SK-N-SH treated with all-trans-retinoic acid at 6 μM for 48 hours (cell line): ENCODE results near the gene GNAQ.

Experiments
- ATAC-seq: fragments of 200-7000 bp; cut with Tn5 transposase; 3 replicates; pipeline ENCODE4 v1.9.1; 2020; ENCODE audit warnings: mild to moderate bottlenecking, moderate library complexity
- ARNTL ChIP-seq: fragments of 450-650 bp; formaldehyde crosslinking; IDR thresholded peaks from 2 replicates; pipeline ENCODE4 v1.5.0; 2020; ENCODE audit warnings: low read depth, mild to moderate bottlenecking, moderate library complexity, borderline replicate concordance
- BACH2 ChIP-seq: fragments of 250-450 bp; sonication (Bioruptor Pico); IDR thresholded peaks from 2 replicates; pipeline ENCODE4 v1.9.0; 2021; ENCODE audit warnings: mild to moderate bottlenecking, borderline replicate concordance
- CSDC2 ChIP-seq: fragments of 250-450 bp; sonication (Bioruptor Pico); IDR thresholded peaks from 2 replicates; pipeline ENCODE4 v1.5.0; 2020; ENCODE audit warnings: mild to moderate bottlenecking, moderate library complexity
- ESRRG ChIP-seq: fragments of 250-450 bp; sonication (Bioruptor Pico); IDR thresholded peaks from 2 replicates; pipeline ENCODE4 v1.6.1; 2021; ENCODE audit warnings: mild to moderate bottlenecking
- OSR1 ChIP-seq: fragments of 250-450 bp; sonication (Bioruptor Pico); IDR thresholded peaks from 2 replicates; pipeline ENCODE4 v1.8.0; 2022; ENCODE audit warnings: moderate library complexity, mild to moderate bottlenecking, inconsistent platforms
- PPARA ChIP-seq: fragments of 250-450 bp; sonication (Bioruptor Pico); IDR thresholded peaks from 2 replicates; pipeline ENCODE4 v1.5.0; 2020; ENCODE audit warnings: mild to moderate bottlenecking, borderline replicate concordance
- RARB ChIP-seq: fragments of 250-450 bp; sonication (Bioruptor Pico); IDR thresholded peaks from 2 replicates; pipeline ENCODE4 v1.8.0; 2021; ENCODE audit warnings: mild to moderate bottlenecking, moderate library complexity
- SNAI2 ChIP-seq: fragments of 250-450 bp; sonication (Bioruptor Pico); IDR thresholded peaks from 2 replicates; pipeline ENCODE4 v1.5.0; 2020; ENCODE audit warnings: mild to moderate bottlenecking, moderate library complexity
- TOX ChIP-seq: fragments of 250-450 bp; sonication (Bioruptor Pico); IDR thresholded peaks from 2 replicates; pipeline ENCODE4 v1.8.0; 2021; ENCODE audit warnings: mild to moderate bottlenecking, moderate library complexity, borderline replicate concordance
- ZC3H10 ChIP-seq: fragments of 250-450 bp; sonication (Bioruptor Pico); IDR thresholded peaks from 2 replicates; pipeline ENCODE4 v1.5.1; 2021; ENCODE audit warnings: mild to moderate bottlenecking, moderate library complexity
- ZFP3 ChIP-seq: fragments of 250-450 bp; sonication (Bioruptor Pico); IDR thresholded peaks from 2 replicates; pipeline ENCODE4 v1.5.0; 2020; ENCODE audit warnings: mild to moderate bottlenecking, moderate library complexity
- ZNF565 ChIP-seq: fragments of 450-650 bp; formaldehyde crosslinking; conservative IDR thresholded peaks from 2 replicates; pipeline ENCODE4 v1.5.0; 2020; ENCODE audit warnings: low read depth, mild to moderate bottlenecking, moderate library complexity
- ZNF8 ChIP-seq: fragments of 450-650 bp; formaldehyde crosslinking; IDR thresholded peaks from 2 replicates; pipeline ENCODE4 v1.5.0; 2020; ENCODE audit warnings: mild to moderate bottlenecking, moderate library complexity
- TF ChIP-seq, protein P1 (sequence below): fragments of 250-450 bp; sonication (Bioruptor Pico); IDR thresholded peaks from 2 replicates; pipeline ENCODE4 v1.8.0; 2021; ENCODE audit warnings: low read depth, mild to moderate bottlenecking, moderate library complexity, borderline replicate concordance
- TF ChIP-seq, protein P2 (sequence below): fragments of 250-450 bp; sonication (Bioruptor Pico); IDR thresholded peaks from 2 replicates; pipeline ENCODE4 v1.5.1; 2021; ENCODE audit warnings: mild to moderate bottlenecking, moderate library complexity
- TF ChIP-seq, protein P3 (sequence below): fragments of 250-450 bp; sonication (Bioruptor Pico); IDR thresholded peaks from 2 replicates; pipeline ENCODE4 v1.5.1; 2020; ENCODE audit warnings: low read depth, mild to moderate bottlenecking, moderate library complexity
- TF ChIP-seq, protein P4 (sequence below): fragments of 250-450 bp; sonication (Bioruptor Pico); IDR thresholded peaks from 2 replicates; pipeline ENCODE4 v1.8.0; 2020; ENCODE audit warnings: mild to moderate bottlenecking, moderate library complexity, borderline replicate concordance
- TF ChIP-seq, protein P5 (sequence below): fragments of 250-450 bp; sonication (Bioruptor Pico); IDR thresholded peaks from 2 replicates; pipeline ENCODE4 v1.5.0; 2020; ENCODE audit warnings: mild to moderate bottlenecking, moderate library complexity

The GNAQ gene

DNA sequence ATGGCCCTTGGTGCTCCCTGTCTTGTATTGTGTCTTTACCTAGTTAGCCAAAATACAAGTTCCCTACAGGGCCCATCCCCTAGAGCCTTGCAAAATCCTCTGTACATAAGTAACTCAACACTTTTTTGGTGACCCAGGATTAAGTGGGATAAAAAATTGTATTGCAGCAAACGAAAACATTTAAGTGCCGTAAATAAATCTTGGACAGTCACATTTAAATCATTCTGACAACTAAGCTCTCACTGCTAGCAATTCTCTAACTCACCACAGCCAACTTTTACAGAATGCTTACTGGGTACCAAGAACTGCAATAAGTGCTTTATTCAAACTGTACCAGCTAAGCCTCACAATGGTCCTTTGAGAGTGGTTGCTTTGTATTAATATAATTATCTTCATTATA lies 56.6 kb downstream of the GNAQ start:
- TF ChIP-seq CSDC2 (CRISPR knock-in tag) (no peak), TOX (no peak), BACH2 (CRISPR knock-in tag) (no peak), SNAI2 (CRISPR knock-in tag) (no peak), ZC3H10 (CRISPR knock-in tag) (no peak), ARNTL (CRISPR knock-in tag) (no peak), ZNF8 (CRISPR knock-in tag) (no peak), OSR1 (no peak), ZFP3 (CRISPR knock-in tag) (no peak), ZNF565 (no peak)
- TF ChIP-seq, protein P1, sequence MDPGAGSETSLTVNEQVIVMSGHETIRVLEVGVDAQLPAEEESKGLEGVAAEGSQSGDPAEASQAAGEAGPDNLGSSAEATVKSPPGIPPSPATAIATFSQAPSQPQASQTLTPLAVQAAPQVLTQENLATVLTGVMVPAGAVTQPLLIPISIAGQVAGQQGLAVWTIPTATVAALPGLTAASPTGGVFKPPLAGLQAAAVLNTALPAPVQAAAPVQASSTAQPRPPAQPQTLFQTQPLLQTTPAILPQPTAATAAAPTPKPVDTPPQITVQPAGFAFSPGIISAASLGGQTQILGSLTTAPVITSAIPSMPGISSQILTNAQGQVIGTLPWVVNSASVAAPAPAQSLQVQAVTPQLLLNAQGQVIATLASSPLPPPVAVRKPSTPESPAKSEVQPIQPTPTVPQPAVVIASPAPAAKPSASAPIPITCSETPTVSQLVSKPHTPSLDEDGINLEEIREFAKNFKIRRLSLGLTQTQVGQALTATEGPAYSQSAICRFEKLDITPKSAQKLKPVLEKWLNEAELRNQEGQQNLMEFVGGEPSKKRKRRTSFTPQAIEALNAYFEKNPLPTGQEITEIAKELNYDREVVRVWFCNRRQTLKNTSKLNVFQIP (CRISPR knock-in tag) = no peak
- TF ChIP-seq, protein P2, sequence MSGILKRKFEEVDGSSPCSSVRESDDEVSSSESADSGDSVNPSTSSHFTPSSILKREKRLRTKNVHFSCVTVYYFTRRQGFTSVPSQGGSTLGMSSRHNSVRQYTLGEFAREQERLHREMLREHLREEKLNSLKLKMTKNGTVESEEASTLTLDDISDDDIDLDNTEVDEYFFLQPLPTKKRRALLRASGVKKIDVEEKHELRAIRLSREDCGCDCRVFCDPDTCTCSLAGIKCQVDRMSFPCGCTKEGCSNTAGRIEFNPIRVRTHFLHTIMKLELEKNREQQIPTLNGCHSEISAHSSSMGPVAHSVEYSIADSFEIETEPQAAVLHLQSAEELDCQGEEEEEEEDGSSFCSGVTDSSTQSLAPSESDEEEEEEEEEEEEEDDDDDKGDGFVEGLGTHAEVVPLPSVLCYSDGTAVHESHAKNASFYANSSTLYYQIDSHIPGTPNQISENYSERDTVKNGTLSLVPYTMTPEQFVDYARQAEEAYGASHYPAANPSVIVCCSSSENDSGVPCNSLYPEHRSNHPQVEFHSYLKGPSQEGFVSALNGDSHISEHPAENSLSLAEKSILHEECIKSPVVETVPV (CRISPR knock-in tag) = no peak
- TF ChIP-seq, protein P3, sequence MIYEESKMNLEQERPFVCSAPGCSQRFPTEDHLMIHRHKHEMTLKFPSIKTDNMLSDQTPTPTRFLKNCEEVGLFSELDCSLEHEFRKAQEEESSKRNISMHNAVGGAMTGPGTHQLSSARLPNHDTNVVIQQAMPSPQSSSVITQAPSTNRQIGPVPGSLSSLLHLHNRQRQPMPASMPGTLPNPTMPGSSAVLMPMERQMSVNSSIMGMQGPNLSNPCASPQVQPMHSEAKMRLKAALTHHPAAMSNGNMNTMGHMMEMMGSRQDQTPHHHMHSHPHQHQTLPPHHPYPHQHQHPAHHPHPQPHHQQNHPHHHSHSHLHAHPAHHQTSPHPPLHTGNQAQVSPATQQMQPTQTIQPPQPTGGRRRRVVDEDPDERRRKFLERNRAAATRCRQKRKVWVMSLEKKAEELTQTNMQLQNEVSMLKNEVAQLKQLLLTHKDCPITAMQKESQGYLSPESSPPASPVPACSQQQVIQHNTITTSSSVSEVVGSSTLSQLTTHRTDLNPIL (CRISPR knock-in tag) = no peak
- TF ChIP-seq, protein P4, sequence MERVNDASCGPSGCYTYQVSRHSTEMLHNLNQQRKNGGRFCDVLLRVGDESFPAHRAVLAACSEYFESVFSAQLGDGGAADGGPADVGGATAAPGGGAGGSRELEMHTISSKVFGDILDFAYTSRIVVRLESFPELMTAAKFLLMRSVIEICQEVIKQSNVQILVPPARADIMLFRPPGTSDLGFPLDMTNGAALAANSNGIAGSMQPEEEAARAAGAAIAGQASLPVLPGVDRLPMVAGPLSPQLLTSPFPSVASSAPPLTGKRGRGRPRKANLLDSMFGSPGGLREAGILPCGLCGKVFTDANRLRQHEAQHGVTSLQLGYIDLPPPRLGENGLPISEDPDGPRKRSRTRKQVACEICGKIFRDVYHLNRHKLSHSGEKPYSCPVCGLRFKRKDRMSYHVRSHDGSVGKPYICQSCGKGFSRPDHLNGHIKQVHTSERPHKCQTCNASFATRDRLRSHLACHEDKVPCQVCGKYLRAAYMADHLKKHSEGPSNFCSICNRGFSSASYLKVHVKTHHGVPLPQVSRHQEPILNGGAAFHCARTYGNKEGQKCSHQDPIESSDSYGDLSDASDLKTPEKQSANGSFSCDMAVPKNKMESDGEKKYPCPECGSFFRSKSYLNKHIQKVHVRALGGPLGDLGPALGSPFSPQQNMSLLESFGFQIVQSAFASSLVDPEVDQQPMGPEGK (CRISPR knock-in tag) = no peak
- TF ChIP-seq, protein P5, sequence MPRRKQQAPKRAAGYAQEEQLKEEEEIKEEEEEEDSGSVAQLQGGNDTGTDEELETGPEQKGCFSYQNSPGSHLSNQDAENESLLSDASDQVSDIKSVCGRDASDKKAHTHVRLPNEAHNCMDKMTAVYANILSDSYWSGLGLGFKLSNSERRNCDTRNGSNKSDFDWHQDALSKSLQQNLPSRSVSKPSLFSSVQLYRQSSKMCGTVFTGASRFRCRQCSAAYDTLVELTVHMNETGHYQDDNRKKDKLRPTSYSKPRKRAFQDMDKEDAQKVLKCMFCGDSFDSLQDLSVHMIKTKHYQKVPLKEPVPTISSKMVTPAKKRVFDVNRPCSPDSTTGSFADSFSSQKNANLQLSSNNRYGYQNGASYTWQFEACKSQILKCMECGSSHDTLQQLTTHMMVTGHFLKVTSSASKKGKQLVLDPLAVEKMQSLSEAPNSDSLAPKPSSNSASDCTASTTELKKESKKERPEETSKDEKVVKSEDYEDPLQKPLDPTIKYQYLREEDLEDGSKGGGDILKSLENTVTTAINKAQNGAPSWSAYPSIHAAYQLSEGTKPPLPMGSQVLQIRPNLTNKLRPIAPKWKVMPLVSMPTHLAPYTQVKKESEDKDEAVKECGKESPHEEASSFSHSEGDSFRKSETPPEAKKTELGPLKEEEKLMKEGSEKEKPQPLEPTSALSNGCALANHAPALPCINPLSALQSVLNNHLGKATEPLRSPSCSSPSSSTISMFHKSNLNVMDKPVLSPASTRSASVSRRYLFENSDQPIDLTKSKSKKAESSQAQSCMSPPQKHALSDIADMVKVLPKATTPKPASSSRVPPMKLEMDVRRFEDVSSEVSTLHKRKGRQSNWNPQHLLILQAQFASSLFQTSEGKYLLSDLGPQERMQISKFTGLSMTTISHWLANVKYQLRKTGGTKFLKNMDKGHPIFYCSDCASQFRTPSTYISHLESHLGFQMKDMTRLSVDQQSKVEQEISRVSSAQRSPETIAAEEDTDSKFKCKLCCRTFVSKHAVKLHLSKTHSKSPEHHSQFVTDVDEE (CRISPR knock-in tag) = no peak
- peak; percentile 39; the same call in 1 of the 3 replicates for ATAC-seq

DNA sequence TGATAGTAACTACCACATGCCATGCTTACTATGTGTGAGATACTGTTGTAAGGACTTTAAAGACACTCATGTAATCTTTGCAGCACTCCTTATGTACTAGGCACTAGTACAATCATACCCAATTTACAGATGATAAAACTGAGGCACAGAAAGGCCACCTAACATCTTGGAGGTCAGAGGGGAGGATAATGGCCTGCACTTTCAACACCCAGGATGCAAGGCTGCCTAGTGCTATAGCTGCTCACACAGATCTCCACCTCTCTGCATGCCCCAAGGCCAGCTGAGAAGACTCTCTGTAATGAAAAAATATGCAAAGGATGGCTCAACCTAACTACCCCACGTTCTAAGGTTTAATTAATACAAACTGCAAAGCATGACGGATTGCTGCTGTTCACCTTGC lies 57.2 kb downstream of the GNAQ start:
- no peak for TF ChIP-seq OSR1
- no peak for TF ChIP-seq ESRRG
- no peak for TF ChIP-seq ZNF565
- no peak for TF ChIP-seq BACH2 (CRISPR knock-in tag)
- TF ChIP-seq TOX = no peak
- TF ChIP-seq, protein P2 (CRISPR knock-in tag) = no peak
- no peak for TF ChIP-seq ARNTL (CRISPR knock-in tag)
- no peak for TF ChIP-seq ZC3H10 (CRISPR knock-in tag)
- TF ChIP-seq PPARA = no peak
- TF ChIP-seq ZFP3 (CRISPR knock-in tag) = no peak
- no peak for TF ChIP-seq RARB (CRISPR knock-in tag)
- TF ChIP-seq, protein P4 (CRISPR knock-in tag) = no peak
- no peak for TF ChIP-seq CSDC2 (CRISPR knock-in tag)
- no peak for TF ChIP-seq SNAI2 (CRISPR knock-in tag)
- no peak for ATAC-seq
